GM12878 (cell line): ENCODE results near the gene CDH18. TPM values are rescaled to one million over a fixed set of nuclear protein-coding genes. Genes with fewer than 3 reads are reported as not detected.

Experiments
- ATAC-seq: fragments of 200-7000 bp; cut with Tn5 transposase; 3 replicates; pipeline ENCODE4 v1.9.1; 2020; ENCODE audit warnings: mild to moderate bottlenecking, moderate library complexity
- BruUV-seq: library from RNA; stranded (reverse); fragments of 400-500 nt; replicated peaks from 2 replicates; lab custom pipeline; 2021; lab: Mats Ljungman, UMichigan
- CTCF ChIA-PET: fragments of 300-600 bp; sonication (Branson Sonifier 250); formaldehyde crosslinking; extraction: SDS; loops from one replicate; lab custom pipeline; 2021; ENCODE audit warnings: inconsistent platforms; lab: Yijun Ruan, JAX
- POLR2A ChIA-PET: fragments of 350-600 bp; formaldehyde crosslinking; extraction: SDS; loops from one replicate; lab custom pipeline; 2021; ENCODE audit warnings: inconsistent platforms; lab: Charles Lee
- RAD21 ChIA-PET: fragments of 300-600 bp; sonication (Branson Sonifier 250); formaldehyde crosslinking; loops from one replicate; lab custom pipeline; 2023; ENCODE audit warnings: antibody characterized with exemption; ENCODE audit not compliant: unreplicated experiment; lab: Charles Lee
- SMC1A ChIA-PET: fragments of 300-600 bp; sonication (Branson Sonifier 250); formaldehyde crosslinking; loops from one replicate; lab custom pipeline; 2023; ENCODE audit not compliant: unreplicated experiment, uncharacterized antibody; lab: Charles Lee
- DNase-seq: peaks from one replicate; pipeline ENCODE4 v3.0.0-alpha.2; 2011; ENCODE audit warnings: low read depth, low spot score
- FAIRE-seq: peaks from 3 replicates; lab custom pipeline; 2011; peaks lifted over from hg19 to GRCh38; lab: Jason Lieb, UNC
- H2AFZ ChIP-seq: 2 replicates; pipeline ENCODE4 v1.6.0; 2011; ENCODE audit warnings: low read depth, low read length, control low read depth; ENCODE audit not compliant: control insufficient read depth
- H3K27ac ChIP-seq: 2 replicates; pipeline ENCODE4 v1.5.1; 2011; ENCODE audit warnings: control low read depth; ENCODE audit not compliant: control insufficient read depth, insufficient read depth
- H3K27me3 ChIP-seq, 2 experiments: replicated peaks in 1 of 2; 2 replicates each; pipeline versions ENCODE4 v1.6.0 to v1.6.1; 2011; ENCODE audit warnings: low read length in 1 of 2; ENCODE audit not compliant: control insufficient read depth in 2 of 2, insufficient read depth in 2 of 2
- H3K36me3 ChIP-seq, 2 experiments: 2 replicates each; pipeline ENCODE4 v1.5.1; 2011; ENCODE audit warnings: low read length in 1 of 2; ENCODE audit not compliant: control insufficient read depth in 2 of 2, insufficient read depth in 2 of 2
- H3K4me1 ChIP-seq: 2 replicates; pipeline ENCODE4 v1.6.1; 2011; ENCODE audit warnings: mild to moderate bottlenecking, low read length, moderate library complexity, mixed read lengths; ENCODE audit not compliant: control insufficient read depth, insufficient read depth
- H3K4me2 ChIP-seq: 2 replicates; pipeline ENCODE4 v1.6.0; 2011; ENCODE audit warnings: control low read depth; ENCODE audit not compliant: control insufficient read depth, insufficient read depth
- H3K4me3 ChIP-seq: fragments of 200-600 bp; sonication (generic); 2 replicates; pipeline ENCODE4 v1.5.1; 2016
- H3K79me2 ChIP-seq: 2 replicates; pipeline ENCODE4 v1.6.0; 2011; ENCODE audit warnings: low read length; ENCODE audit not compliant: control insufficient read depth, insufficient read depth
- H3K9ac ChIP-seq: 2 replicates; pipeline ENCODE4 v1.8.0; 2011; ENCODE audit warnings: low read length, control low read depth, mixed read lengths; ENCODE audit not compliant: control insufficient read depth, insufficient read depth
- H3K9me3 ChIP-seq: replicated peaks from 3 replicates; pipeline ENCODE4 v1.5.1; 2011; ENCODE audit warnings: mild to moderate bottlenecking, low read length; ENCODE audit not compliant: control insufficient read depth, insufficient read depth
- H4K20me1 ChIP-seq: 2 replicates; pipeline ENCODE4 v1.6.0; 2011; ENCODE audit not compliant: control insufficient read depth, insufficient read depth
- CUX1 ChIP-seq: IDR thresholded peaks from 2 replicates; pipeline ENCODE4 v1.6.1; 2012; ENCODE audit warnings: improper control_type of control experiment, low read depth, low read length; ENCODE audit not compliant: insufficient replicate concordance
- IKZF2 ChIP-seq, 2 experiments: fragments of 450-650 bp; IDR thresholded peaks; 2 replicates each; pipeline ENCODE4 v1.6.1; 2017; ENCODE audit warnings: mild to moderate bottlenecking in 2 of 2, moderate library complexity in 2 of 2
- MAX ChIP-seq: IDR thresholded peaks from 2 replicates; pipeline ENCODE4 v1.6.1; 2012; ENCODE audit warnings: low read depth, low read length, improper control_type of control experiment
- MXI1 ChIP-seq: fragments of 150-350 bp; IDR thresholded peaks from 2 replicates; pipeline ENCODE4 v1.6.1; 2011; ENCODE audit warnings: low read depth, mild to moderate bottlenecking, inconsistent platforms, low read length, improper control_type of control experiment
- RUNX3 ChIP-seq: IDR thresholded peaks from 2 replicates; pipeline ENCODE4 v1.6.1; 2012; ENCODE audit warnings: low read length, inconsistent platforms
- WGBS: methylation state at CpG from one replicate; pipeline ENCODE4 v1.1.6; 2016; ENCODE audit warnings: low lambda C conversion rate; ENCODE audit not compliant: insufficient replicate concordance, insufficient coverage; ENCODE audit errors: missing lambda C conversion rate; 5-methylcytosine and 5-hydroxymethylcytosine counted together
- in situ Hi-C: fragments of 300-500 bp; cut with MboI; formaldehyde crosslinking; loops from 9 replicates; pipeline ENCODE4 v1.14.3; 2018; ENCODE audit warnings: mixed read lengths
- intact Hi-C: fragments of 100-400 bp; cut with micrococcal nuclease; formaldehyde crosslinking; loops from one replicate; pipeline ENCODE4 v1.14.2; 2022; ENCODE audit not compliant: unreplicated experiment
- polyA plus RNA-seq, 11 experiments: library from polyadenylated mRNA; depleted of rRNA in 4 of 11; unstranded in 6 of 11; stranded (reverse) in 5 of 11; fragments of >200 nt; fragmentation: Nextera tagmentation in 4 of 11; fragmentation: Illumina TruSeq in 1 of 11; extraction: Ambion mirVana in 4 of 11; extraction: Trizol in 1 of 11; gene quantifications; 1 replicate in 1 of 11; 2 replicates in 10 of 11; pipeline versions ENCODE4 v1.2.1 to v1.2.3, GENCODE V29; 2011 to 2016; ENCODE audit warnings: inconsistent platforms in 2 of 11, missing spikeins in 2 of 11, low read depth in 1 of 11
- total RNA-seq, 4 experiments: library from RNA; depleted of rRNA in 3 of 4; stranded (reverse); fragments of >200 nt in 3 of 4; fragmentation: Illumina TruSeq in 1 of 4; extraction: Trizol in 1 of 4; gene quantifications; 2 replicates each; pipeline versions ENCODE4 v1.2.1 to v1.2.3, GENCODE V29; 2013 to 2021

CDH18 gene
- total and polyA plus RNA-seq, 10 of the 15 experiments (the other 5 are each of a cell fraction or from before 2014, with no cell fraction given) = 0.41 TPM; not detected in 9

GRCh38 chr5:19886123-19886917, 101.7 kb downstream of the CDH18 start (continued):
- TF ChIP-seq CUX1 = no peak
- TF ChIP-seq, all 136 proteins: peak for 0

GRCh38 chr5:19885040-19885824, 102.8 kb downstream of the CDH18 start:
- Histone ChIP-seq H3K27ac (no peak overlapping the region), H3K27me3 (no peaks in the 10 kb centered on the region), H3K9ac (no peak overlapping the region), H2AFZ (no peak overlapping the region), H3K79me2 (no peaks in the 10 kb centered on the region), H3K4me3 (no peak overlapping the region), H3K36me3 (no peaks in the 10 kb centered on the region), H3K9me3 (no peaks in the 10 kb centered on the region), H3K4me1 (no peaks in the 10 kb centered on the region), H4K20me1 (no peaks in the 10 kb centered on the region), H3K4me2 (no peak overlapping the region)
- ATAC-seq = no peak
- in situ Hi-C loops = no loop called here
- no peak for DNase-seq
- WGBS = 47% methylated on average over 5 of the region's 5 CpGs
- FAIRE-seq = no peak
- POLR2A ChIA-PET = no interaction called here
- TF ChIP-seq IKZF2 (IDR thresholded peaks at IDR 0.05) = no peak
- TF ChIP-seq MXI1 = no peak
- TF ChIP-seq MAX = no peak
- TF ChIP-seq RUNX3 = no peak
- intact Hi-C loops = no loop called here
- no TSS peak for BruUV-seq
- RAD21 ChIA-PET = no interaction called here
- CTCF ChIA-PET = no interaction called here
- SMC1A ChIA-PET = interaction anchor here (0.8 kb wide), 1 partner anchor 50 kb away, joined by 3 read pairs; no protein-coding TSS in a partner anchor
